Activated CD4-positive, alpha-beta T cell treated with anti-CD3 and anti-CD28 coated beads for 1 hour (primary cell): Measurements from ENCODE around the gene UTS2R.
A peak's percentile ranks its signal among the peaks of the same experiment; 100 is the strongest.

ENCODE experiments used
- DNase-seq: peaks from one replicate; pipeline ENCODE4 v3.0.0-alpha.2; 2020

The UTS2R gene

DNA sequence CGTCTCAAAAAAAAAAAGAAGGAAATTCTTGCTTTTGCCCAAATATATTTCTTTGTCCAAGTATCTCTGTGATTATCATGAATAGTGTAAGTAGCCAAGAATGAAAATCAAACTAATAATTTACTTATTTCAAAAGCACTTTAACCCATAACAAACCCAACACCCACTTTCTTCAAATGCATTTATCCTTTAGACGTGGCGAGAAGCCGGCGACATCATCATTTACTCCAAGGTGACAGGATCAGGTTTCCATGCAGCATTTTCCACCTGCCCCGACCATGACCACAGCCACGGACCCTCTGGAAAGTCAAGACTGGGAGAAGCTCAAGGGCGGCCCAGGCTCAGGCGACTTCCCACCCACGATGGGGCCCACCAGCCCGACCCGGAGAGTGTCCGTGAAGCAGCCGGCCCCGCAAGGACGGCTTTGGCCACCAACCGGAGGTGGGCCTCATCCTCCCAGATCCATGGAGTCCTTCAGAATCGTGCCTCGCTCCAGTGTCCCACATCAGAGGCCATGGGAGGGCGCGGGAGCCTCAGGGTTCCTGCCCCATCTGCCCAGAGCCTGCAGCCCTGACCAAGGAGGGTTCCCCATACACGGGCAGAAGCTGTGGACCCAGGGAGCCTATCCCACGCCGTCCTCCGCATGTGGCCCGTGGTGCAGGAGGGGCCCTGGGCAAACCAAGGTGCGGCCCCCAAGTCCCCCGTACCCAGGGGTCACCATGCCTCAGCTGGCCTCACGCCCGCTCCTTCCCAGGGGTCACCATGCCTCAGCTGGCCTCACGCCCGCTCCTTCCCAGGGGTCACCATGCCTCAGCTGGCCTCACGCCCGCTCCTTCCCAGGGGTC is 18.7 kb downstream of the UTS2R start:
- DNase-seq, result no peak

DNA sequence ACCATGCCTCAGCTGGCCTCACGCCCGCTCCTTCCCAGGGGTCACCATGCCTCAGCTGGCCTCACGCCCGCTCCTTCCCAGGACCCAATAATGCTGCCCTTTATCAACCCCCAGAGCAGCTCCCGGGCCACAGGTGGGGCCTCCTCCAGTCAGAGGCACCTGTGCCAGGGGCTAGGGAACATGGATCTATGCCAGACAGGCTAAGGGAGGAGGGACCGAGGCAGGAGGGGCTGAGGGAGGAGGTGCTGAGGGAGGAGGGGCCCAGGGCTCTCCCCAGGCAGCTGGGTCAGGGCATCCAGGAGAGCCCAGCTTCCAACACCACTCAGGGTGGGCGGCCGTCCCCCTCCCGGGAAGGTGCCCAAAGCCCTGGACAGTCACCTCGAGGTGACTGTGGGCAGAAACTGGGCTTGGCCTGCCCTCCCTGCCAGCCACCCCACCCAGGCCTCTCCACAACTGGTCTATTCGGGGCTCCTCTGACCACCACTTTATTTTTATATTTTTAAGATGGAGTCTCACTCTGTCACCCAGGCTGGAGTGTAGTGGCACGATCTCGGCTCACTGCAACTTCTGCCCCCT is 19.4 kb downstream of the UTS2R start:
- no peak for DNase-seq

DNA sequence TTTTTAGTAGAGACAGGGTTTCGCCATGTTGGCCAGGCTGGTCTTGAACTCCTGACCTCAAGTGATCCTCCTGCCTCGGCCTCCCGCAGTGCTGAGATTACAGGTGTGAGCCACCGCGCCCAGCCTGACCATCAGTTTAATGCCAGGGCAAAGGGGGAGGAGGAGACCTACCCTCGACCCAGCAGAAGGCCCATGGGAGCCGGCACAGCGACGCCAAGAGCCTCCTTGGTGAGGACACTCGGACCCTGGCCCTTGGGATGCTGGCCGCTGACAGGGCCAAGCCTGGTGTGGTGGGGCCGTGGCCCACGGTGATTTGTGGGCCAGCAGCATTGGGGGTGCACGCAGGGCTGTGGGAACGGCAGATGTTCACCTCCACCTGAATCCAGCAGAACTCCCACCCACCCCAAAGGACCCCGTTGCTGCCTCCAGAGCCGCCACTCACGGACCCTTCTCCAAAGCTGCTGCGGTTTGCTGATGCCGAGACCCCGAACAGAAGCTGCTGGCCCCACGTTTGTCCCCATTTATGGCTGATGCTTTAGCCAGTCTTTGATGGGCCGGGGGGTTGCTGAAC is 20.0 kb downstream of the UTS2R start:
- no peak for DNase-seq

DNA sequence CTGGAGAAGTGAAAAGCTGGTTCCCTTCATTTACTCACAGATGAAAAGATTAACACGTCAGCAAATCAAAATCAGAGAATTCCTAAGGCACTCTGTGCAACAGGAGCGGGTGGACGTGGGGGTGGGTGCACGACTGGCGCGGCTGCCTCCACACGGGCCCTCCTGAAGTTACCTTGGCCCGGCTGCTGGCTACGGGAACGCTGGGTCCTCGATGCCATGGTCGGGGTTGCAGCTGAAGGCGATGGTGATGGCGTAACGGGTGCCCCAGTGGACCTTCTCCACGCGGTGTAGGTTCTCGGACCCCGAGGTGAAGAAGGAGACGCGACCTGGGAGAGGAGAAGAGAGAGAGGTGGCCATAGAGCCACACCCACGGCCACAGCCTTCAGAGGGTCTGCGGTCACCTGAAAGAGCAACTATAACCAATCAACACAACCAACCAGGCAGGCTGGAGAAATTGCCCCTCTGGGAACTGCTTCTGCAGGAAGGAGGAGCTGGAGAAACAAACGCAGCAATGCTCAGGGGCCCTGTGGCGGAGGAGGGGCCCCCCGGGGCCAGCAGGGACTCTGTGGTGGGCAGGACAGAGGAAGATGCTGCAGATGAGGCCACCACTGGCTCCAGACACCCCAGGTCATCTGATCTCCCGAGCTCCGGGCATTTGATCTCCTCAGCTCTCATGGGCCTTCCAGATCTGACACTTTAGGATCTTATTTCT is 20.8 kb downstream of the UTS2R start:
- no peak for DNase-seq

DNA sequence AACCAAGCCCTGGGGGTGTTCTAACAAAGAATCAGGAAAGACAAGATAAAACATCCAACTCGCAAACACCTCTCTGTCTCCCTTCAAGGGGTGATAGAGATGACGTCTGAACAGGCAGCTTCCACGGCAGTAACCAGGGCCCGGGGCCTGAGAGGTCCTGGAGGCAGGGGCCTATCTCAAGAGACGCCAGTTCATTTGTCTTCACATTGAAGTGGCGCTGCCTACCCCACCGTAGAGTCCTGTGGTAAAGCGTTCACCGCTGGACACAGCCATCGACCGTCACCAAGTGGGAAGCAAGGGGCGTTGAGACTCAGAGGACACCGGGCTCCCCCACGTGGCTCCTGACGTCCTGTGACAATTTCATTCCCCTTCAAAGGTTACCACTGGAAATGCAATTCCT is 21.4 kb downstream of the UTS2R start:
- DNase-seq, result no peak

DNA sequence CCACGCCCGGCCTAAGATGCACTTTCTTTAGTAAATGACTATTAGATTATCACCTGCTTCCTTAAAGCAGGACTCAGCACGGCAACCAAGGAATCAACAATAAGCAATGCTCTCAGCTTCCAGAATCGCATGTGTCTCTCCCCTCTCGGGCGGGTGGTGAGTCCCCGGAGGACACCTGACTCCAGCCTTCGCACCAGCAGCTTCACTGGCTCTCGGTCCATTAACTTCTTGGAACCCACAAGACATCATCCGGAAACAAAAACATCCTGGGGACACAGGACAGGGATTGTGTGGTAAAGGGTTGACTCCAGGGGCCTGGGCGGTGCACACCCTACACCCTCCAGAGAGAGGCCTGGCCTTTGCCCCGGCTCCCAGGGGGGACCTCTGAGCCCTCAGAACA is 22.7 kb downstream of the UTS2R start:
- no peak for DNase-seq

GRCh38 chr17:82396601-82397435 is 25.3 kb downstream of the UTS2R start:
- DNase-seq, result no peak

DNA sequence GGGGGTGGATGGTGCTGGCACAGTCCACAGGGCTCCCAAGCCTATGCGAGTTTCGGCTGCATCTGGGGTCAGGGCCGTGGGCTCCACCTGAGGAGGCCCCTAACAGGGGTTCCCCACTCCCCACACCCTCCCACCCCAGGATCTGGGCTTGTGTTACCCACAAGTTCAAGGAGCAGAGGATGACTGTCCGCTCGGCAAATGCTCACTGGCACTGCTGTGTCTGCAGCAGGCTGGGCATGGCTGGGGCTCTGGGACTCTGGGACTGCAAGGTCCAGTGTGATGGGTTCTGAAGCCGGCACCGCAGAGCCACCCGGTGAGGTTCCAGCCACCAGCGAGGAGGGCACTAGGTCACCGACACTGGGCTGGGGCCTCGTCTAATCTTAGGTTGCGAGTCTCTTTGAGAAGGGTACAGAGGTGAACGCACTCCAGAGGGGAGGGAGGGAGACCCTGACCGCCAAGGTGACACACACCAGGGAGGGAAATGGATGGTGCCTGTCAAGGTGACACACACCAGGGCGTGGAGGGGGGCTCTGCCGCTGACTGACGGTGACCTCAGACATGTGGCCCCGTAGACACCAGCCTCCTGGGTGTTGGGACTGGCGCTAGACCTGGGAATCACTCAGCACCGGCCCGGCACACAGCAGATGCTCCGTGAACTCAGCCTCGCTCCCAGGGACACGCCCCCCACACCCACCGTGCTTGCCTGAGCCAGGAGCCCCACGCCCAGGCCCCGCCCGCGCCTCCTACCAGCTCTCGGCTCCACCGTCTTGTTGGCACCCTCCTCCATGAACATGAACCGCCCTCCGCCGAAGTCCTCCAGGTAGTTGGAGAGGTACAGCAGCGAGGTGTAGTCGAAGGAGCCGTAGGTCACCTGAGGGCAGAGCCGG is 26.1 kb downstream of the UTS2R start:
- no peak for DNase-seq

DNA sequence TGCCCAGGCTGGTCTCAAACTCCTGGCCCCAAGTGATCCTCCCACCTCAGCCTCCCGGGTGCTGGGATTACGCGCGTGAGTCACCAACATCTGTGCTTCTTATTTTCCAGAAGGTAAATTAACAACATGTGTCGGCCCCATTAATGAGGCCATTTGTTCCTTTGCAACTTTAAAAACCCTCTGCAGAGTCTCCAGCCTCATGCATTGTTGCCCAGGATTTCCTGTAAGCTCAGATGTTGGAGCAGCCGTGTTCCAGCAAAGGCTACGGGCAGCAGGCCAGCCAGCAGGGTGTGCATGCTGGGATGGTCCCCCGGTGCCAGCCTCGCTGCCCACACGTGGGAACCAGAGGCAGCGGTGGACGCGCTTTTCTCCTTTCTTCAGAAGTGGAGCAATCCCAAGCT is 27.5 kb downstream of the UTS2R start:
- DNase-seq, result no peak

DNA sequence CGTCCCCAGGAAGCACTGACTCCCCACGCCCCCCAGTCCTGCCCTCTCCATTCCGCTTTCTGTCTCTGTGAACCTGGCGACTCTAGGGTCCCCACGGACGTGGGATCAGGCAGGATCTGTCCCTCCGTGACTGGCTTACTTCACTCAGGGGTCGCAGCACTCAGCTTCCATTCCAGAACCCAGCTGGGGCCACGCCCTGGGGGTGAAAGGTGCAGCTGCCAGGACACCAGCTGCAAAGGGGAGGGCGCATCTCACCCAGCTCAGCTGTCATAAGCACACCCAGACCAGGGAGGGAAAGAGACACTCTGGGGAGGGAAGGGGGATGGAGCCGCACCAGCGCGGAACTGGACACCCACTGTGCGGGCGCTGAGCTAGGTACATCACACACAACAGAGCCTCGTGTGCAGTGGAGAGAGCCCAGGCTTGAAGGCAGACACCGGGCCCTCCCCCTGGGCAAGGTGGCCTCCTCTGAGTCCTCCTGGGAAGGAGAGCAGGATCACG is 28.1 kb downstream of the UTS2R start:
- no peak for DNase-seq

- no peak for DNase-seq
These were observed 28.6 kb downstream of the UTS2R start for GRCh38 chr17:82400206-82400605.

- peak; percentile 27 for DNase-seq
These were observed 29.3 kb downstream of the UTS2R start for GRCh38 chr17:82400830-82401229.

- no peak for DNase-seq
These were observed 31.3 kb downstream of the UTS2R start for GRCh38 chr17:82402865-82403264.

- no peak for DNase-seq
These were observed 32.4 kb downstream of the UTS2R start for GRCh38 chr17:82403662-82404660.

GRCh38 chr17:82405051-82405450 is 33.5 kb downstream of the UTS2R start:
- no peak for DNase-seq

DNA sequence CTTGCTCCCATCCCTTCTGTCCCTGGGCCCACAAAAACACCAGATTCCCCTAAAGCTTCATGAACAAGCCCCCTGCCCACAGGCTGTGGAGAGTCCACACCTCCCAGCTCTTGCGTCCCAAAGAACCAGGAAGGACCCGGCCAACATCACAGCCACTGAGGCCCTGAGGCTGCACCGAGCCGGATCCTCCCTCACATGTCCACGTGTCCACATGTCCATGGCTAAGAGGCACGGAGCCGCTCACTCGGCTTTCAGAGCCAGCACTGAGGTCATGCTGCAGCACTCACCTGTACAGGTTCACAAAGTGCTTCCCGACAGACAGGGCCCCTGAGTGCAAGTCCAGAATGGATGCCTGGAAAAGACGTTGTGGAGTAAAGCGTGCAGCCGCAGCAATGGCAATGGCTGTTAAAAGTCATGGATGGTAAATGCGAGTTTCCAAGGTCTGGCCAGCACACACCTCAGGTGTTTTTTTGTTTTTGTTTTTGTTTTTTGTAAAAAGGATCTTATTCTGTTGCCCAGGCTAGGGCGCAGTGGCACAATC is 34.6 kb downstream of the UTS2R start:
- no peak for DNase-seq

- no peak for DNase-seq
These were observed 35.7 kb downstream of the UTS2R start for GRCh38 chr17:82407255-82407654.

GRCh38 chr17:82408288-82408937 is 36.8 kb downstream of the UTS2R start:
- no peak for DNase-seq

DNA sequence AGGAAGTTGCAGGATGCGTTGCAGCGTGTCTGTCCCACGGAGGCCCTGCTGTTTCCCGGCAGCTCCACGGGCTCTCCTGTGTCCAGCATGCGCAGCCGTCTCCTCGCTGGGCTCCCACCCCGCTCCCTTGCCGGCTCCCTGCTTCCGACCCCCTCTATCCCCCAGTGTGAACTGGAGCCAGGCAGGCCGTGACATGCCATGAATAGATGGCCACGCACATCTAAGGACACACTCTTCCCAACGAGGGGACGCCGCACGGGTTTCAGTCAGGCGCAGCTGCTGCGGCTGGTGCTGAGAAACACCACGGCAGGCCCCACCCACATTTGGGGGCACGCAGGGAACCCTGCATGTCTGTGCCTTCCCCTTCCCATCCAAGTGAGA is 37.4 kb downstream of the UTS2R start:
- no peak for DNase-seq
